Measurements from ENCODE around the gene MLF2.

DNA sequence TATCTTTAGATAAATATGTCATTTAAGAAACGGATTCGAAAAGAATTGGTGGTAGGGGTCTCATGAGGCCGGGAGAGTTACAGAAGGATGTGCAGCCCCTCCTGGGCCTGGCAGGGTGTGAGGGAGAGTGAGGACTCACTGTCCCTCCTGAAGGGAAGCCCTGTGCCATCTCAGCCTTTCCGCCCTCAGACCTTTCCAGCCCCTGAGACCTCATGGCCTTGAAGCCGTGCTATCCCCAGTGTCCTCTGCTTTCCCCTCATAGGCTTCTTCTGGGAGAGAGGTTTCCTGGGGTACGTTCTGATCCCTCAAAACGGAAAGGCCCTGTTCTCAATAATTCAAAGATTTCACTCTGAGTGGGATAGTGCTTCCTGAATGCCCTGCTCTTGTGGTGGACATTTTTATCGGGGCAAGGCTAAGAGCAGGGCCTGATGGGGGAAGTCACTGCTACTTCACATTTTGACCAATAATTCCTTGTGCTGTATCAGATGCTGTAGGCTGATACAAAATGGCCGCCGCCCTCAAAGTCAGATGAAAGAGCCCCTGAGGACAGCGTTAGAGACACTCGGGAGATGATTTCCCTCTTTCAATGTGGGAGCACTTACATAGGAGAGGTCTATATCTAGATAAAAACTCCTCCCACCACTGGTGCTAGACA, 37.7 kb upstream of the MLF2 start:
- TF ChIP-seq, protein P1, sequence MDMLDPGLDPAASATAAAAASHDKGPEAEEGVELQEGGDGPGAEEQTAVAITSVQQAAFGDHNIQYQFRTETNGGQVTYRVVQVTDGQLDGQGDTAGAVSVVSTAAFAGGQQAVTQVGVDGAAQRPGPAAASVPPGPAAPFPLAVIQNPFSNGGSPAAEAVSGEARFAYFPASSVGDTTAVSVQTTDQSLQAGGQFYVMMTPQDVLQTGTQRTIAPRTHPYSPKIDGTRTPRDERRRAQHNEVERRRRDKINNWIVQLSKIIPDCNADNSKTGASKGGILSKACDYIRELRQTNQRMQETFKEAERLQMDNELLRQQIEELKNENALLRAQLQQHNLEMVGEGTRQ (IDR thresholded peaks at IDR 0.05): no peak
- TF ChIP-seq, protein P2, sequence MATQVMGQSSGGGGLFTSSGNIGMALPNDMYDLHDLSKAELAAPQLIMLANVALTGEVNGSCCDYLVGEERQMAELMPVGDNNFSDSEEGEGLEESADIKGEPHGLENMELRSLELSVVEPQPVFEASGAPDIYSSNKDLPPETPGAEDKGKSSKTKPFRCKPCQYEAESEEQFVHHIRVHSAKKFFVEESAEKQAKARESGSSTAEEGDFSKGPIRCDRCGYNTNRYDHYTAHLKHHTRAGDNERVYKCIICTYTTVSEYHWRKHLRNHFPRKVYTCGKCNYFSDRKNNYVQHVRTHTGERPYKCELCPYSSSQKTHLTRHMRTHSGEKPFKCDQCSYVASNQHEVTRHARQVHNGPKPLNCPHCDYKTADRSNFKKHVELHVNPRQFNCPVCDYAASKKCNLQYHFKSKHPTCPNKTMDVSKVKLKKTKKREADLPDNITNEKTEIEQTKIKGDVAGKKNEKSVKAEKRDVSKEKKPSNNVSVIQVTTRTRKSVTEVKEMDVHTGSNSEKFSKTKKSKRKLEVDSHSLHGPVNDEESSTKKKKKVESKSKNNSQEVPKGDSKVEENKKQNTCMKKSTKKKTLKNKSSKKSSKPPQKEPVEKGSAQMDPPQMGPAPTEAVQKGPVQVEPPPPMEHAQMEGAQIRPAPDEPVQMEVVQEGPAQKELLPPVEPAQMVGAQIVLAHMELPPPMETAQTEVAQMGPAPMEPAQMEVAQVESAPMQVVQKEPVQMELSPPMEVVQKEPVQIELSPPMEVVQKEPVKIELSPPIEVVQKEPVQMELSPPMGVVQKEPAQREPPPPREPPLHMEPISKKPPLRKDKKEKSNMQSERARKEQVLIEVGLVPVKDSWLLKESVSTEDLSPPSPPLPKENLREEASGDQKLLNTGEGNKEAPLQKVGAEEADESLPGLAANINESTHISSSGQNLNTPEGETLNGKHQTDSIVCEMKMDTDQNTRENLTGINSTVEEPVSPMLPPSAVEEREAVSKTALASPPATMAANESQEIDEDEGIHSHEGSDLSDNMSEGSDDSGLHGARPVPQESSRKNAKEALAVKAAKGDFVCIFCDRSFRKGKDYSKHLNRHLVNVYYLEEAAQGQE (IDR thresholded peaks at IDR 0.05): no peak
- TF ChIP-seq RNF2 (IDR thresholded peaks at IDR 0.05; ENCODE audit: borderline replicate concordance, low read depth): no peak

All from A549 (cell line).